ENCODE data around the gene TRABD2B. TPM values are rescaled to one million over a fixed set of nuclear protein-coding genes. Genes with fewer than 3 reads are reported as not detected.

Gene TRABD2B
- total RNA-seq, 1 experiment from 2014 or later, result 10.3 TPM

DNA sequence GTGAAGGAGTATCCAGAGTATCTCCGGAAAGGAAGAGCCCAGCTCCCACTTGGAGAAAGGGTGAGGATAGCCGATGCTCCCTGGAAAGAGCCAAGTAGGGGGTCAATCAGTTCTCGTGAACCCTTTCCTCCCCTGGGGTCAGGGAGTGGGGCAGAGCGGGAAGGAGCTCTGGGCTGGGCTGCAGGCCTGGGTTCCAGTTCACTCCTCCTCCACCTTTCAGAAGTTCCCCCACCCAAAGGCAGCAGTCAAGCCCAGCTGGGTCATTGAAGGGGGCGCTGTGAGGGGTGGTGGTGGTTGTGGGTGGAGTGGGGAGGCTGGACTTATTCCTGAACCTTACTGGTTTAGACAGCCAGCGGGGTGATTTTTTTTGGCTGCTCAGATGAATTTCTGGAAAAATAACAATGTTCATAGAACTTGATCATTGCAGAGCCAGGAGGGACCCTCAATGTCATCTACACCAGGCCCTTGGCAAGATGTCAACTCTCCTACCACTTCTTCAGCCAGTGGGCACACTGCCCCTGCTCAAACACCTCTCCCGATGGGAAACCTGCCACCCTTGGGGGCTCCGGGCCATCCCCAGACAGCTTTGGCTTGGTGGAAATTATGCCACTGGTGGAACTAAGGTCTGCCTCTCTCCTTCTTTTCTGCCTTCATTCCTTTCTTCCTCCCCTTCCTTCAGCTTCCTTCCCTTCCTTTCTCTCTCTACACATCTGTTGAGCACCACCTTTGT, 235.8 kb downstream of the TRABD2B start (continued):
- no peak for TF ChIP-seq HMGXB4 (CRISPR knock-in tag; IDR thresholded peaks at IDR 0.05)

- peak; percentile 43 for ATAC-seq
- Mint-ChIP-seq H3K36me3 (no peaks in the 10 kb centered on the region), H3K27ac (no peak overlapping the region), H3K4me3 (no peak overlapping the region), H3K4me1 (no peaks in the 10 kb centered on the region), H3K9me3 (no peaks in the 10 kb centered on the region), H3K27me3 (ENCODE audit: low read depth) (peaks cover 22% of the 10 kb centered on the region)
- ChIA-PET POLR2A (no interaction called here), CTCF (interaction anchor here (0.9 to 3.2 kb wide), 7 partner anchors 16 to 334 kb away, joined by 3 to 10 read pairs (median 4); no protein-coding TSS in a partner anchor)
- TF ChIP-seq SMAD4 (CRISPR knock-in tag; IDR thresholded peaks at IDR 0.05), result no peak
- no peak for TF ChIP-seq ZNF396 (CRISPR knock-in tag; IDR thresholded peaks at IDR 0.05; ENCODE audit: borderline replicate concordance)
- TF ChIP-seq FOXP1 (CRISPR knock-in tag; IDR thresholded peaks at IDR 0.05; ENCODE audit: borderline replicate concordance), result no peak
- no peak for TF ChIP-seq PREB (CRISPR knock-in tag; IDR thresholded peaks at IDR 0.05; ENCODE audit: borderline replicate concordance)
- TF ChIP-seq TEAD4 (CRISPR knock-in tag; IDR thresholded peaks at IDR 0.05), result no peak
- no peak for TF ChIP-seq ZNF263 (CRISPR knock-in tag; IDR thresholded peaks at IDR 0.05; ENCODE audit: low read depth)
- TF ChIP-seq SOX15 (CRISPR knock-in tag; IDR thresholded peaks at IDR 0.05), result no peak
- TF ChIP-seq, protein P1, sequence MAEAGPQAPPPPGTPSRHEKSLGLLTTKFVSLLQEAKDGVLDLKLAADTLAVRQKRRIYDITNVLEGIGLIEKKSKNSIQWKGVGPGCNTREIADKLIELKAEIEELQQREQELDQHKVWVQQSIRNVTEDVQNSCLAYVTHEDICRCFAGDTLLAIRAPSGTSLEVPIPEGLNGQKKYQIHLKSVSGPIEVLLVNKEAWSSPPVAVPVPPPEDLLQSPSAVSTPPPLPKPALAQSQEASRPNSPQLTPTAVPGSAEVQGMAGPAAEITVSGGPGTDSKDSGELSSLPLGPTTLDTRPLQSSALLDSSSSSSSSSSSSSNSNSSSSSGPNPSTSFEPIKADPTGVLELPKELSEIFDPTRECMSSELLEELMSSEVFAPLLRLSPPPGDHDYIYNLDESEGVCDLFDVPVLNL (CRISPR knock-in tag; IDR thresholded peaks at IDR 0.05; ENCODE audit: borderline replicate concordance, low read depth), result no peak
- TF ChIP-seq, protein P2, sequence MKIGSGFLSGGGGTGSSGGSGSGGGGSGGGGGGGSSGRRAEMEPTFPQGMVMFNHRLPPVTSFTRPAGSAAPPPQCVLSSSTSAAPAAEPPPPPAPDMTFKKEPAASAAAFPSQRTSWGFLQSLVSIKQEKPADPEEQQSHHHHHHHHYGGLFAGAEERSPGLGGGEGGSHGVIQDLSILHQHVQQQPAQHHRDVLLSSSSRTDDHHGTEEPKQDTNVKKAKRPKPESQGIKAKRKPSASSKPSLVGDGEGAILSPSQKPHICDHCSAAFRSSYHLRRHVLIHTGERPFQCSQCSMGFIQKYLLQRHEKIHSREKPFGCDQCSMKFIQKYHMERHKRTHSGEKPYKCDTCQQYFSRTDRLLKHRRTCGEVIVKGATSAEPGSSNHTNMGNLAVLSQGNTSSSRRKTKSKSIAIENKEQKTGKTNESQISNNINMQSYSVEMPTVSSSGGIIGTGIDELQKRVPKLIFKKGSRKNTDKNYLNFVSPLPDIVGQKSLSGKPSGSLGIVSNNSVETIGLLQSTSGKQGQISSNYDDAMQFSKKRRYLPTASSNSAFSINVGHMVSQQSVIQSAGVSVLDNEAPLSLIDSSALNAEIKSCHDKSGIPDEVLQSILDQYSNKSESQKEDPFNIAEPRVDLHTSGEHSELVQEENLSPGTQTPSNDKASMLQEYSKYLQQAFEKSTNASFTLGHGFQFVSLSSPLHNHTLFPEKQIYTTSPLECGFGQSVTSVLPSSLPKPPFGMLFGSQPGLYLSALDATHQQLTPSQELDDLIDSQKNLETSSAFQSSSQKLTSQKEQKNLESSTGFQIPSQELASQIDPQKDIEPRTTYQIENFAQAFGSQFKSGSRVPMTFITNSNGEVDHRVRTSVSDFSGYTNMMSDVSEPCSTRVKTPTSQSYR (CRISPR knock-in tag; IDR thresholded peaks at IDR 0.05), result no peak
- no peak for TF ChIP-seq CREM (CRISPR knock-in tag; IDR thresholded peaks at IDR 0.05)
- TF ChIP-seq NFYB (CRISPR knock-in tag; conservative IDR thresholded peaks at IDR 0.05; ENCODE audit: low read depth), result no peak
- TF ChIP-seq, protein P3, sequence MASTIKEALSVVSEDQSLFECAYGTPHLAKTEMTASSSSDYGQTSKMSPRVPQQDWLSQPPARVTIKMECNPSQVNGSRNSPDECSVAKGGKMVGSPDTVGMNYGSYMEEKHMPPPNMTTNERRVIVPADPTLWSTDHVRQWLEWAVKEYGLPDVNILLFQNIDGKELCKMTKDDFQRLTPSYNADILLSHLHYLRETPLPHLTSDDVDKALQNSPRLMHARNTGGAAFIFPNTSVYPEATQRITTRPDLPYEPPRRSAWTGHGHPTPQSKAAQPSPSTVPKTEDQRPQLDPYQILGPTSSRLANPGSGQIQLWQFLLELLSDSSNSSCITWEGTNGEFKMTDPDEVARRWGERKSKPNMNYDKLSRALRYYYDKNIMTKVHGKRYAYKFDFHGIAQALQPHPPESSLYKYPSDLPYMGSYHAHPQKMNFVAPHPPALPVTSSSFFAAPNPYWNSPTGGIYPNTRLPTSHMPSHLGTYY (CRISPR knock-in tag; IDR thresholded peaks at IDR 0.05), result no peak
- TF ChIP-seq, protein P4, sequence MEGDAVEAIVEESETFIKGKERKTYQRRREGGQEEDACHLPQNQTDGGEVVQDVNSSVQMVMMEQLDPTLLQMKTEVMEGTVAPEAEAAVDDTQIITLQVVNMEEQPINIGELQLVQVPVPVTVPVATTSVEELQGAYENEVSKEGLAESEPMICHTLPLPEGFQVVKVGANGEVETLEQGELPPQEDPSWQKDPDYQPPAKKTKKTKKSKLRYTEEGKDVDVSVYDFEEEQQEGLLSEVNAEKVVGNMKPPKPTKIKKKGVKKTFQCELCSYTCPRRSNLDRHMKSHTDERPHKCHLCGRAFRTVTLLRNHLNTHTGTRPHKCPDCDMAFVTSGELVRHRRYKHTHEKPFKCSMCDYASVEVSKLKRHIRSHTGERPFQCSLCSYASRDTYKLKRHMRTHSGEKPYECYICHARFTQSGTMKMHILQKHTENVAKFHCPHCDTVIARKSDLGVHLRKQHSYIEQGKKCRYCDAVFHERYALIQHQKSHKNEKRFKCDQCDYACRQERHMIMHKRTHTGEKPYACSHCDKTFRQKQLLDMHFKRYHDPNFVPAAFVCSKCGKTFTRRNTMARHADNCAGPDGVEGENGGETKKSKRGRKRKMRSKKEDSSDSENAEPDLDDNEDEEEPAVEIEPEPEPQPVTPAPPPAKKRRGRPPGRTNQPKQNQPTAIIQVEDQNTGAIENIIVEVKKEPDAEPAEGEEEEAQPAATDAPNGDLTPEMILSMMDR (IDR thresholded peaks at IDR 0.05), result no peak
- TF ChIP-seq ZBTB43 (CRISPR knock-in tag; IDR thresholded peaks at IDR 0.05), result no peak
- no peak for DNase-seq (ENCODE audit: low spot score)
Measured at GRCh38 chr1:47759936-47760629, 237.1 kb downstream of the TRABD2B start.

Data from WTC11 (cell line).